GM18951 (cell line): ENCODE results near the gene CCBE1.
"Not testable (repeated sequence)": the region's sequence is repeated elsewhere in the genome, so short reads cannot be mapped to it uniquely, and the experiment has no call there.

Experiments used
- POLR2A ChIP-seq: IDR thresholded peaks from 4 replicates; pipeline ENCODE4 v1.6.1; 2011; ENCODE audit warnings: mild to moderate bottlenecking; ENCODE audit not compliant: insufficient read length, insufficient read depth; ENCODE audit errors: extremely low read depth
- in situ Hi-C: fragments of 300-500 bp; cut with MboI; formaldehyde crosslinking; loops from one replicate; pipeline ENCODE4 v1.12.0; 2022; ENCODE audit warnings: low sequenced_read_pairs, mixed read lengths, inconsistent platforms; ENCODE audit not compliant: unreplicated experiment

The CCBE1 gene

DNA sequence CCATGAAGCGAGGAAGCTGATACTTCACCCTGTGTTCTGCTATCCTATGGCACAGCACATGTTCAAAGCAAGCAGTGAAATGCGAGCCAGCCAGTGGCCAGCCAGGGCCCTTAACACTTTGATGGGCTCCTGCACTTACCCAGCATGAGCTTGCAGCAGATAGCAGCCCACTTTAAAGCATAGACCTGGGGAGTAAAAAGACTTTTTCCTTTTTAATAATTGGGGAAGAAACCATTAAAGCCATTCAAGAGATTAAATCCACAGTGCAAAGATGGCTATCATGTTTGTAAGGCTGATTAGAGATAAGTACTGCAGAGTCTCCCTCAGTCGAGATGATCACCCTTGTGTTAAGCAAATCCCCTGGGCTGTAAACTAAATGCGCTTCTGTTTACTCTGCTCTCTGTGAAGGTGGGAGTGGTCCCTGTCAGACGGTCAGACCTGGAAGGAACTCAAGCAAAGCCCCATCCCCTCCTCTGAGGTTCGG, 15.7 kb downstream of the CCBE1 start:
- in situ Hi-C loops, result no loop called here
- TF ChIP-seq POLR2A, result no peak

DNA sequence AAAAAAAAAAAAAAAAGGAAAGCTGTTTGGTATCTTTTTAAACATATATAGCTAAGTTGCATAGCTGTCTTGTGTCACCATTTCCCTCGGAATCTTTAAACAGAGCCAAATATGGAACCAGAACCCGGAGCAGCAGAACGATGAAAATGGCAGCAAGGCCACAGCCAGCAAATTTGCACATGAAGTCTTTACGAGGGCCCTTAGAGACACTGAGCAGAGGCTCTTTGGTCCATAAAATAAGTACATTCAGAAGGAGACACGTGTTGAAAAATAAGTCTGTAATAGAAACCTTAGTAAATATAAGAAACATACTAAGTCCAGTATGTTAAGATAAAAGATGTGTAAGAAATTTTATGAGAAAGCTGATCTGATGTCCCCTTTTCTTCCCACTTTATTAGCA, 16.2 kb downstream of the CCBE1 start:
- no peak for TF ChIP-seq POLR2A
- in situ Hi-C loops, result no loop called here

DNA sequence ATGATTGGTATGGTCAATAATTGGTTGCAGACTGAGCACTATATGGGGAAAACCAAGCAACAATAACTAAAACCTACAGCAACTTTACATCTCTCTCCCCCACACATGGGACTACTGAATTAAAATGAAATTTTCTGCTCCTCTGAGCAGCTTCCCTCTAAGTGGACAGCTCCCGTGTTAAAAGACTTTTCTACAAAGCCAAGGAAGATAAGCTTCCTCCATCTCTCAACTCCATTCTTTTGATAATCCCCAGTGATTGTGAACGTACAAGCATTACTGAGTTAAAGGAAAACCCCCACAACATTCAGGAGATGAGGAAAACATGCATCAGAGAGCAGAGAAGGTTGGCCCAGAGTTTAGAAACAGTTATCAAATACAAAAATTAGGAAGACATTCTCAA, 21.9 kb downstream of the CCBE1 start:
- in situ Hi-C loops, result no loop called here
- no peak for TF ChIP-seq POLR2A

DNA sequence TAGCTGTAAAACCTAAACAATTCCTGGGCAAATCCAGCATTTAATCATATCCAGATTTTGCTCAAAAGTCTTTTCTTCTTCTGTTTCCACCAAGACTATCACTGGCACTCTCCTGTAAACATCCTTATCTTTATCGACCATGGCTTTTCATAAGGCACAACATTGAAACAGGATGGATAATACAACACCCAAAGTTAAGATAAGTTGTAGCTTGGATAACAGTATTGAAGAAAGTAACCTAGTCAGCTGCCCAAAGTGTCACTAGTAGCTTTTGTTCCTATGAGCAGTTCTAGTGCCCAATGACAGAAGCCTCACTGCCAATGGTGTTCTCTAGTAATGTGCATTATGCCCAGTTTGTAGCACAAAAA, 22.3 kb downstream of the CCBE1 start:
- in situ Hi-C loops, result no loop called here
- TF ChIP-seq POLR2A, result no peak

DNA sequence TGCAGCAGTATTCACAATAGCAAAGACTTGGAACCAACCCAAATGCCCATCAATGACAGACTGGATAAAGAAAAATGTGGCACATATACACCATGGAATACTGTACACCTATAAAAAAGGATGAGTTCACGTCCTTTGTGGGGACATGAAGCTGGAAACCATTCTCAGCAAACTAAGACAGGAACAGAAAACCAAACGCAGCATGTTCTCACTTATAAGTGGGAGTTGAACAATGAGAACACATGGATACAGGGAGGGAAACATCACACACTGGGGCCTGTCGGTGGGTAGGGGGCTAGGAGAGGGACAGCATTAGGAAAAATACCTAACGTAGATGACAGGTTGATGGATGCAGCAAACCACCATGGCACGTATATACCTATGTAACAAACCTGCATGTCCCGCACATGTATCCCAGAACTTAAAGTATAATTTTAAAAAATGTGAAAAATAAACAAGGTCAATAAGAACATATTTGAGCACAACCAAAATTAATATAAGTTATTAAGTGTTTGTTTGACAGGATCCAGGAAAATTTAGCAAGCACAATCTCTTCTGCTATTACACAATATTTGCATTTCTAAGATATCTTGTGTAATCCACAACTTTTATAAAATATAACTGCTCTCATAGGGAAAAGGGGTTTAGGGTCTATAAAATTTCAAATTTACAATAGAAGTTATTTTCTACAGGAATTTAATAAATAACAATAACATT, 22.9 kb downstream of the CCBE1 start:
- no peak for TF ChIP-seq POLR2A
- in situ Hi-C loops, result no loop called here

DNA sequence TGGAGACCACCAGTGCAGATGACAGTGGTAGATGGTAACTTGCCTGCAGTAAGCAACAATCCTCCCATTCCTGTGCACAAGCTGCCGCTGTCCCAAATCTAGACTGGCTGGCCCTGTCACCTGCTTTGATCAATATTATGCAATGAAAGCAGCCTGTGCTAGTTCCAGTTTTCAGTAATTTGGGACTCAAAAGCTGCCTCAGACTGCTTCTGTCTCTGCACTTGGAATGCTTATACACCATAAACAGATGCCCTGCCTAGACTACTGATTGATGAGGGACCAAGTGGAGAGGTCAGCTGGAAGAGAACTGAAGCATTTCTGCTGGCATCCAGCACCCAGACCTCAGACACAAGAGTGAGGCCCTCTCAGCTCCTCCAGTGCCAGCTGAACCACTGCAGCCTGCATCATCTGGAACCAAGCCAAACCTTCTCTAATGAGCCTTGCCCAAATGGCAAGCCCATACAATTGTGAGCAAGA, 24.9 kb downstream of the CCBE1 start:
- TF ChIP-seq POLR2A, result no peak
- in situ Hi-C loops, result no loop called here

DNA sequence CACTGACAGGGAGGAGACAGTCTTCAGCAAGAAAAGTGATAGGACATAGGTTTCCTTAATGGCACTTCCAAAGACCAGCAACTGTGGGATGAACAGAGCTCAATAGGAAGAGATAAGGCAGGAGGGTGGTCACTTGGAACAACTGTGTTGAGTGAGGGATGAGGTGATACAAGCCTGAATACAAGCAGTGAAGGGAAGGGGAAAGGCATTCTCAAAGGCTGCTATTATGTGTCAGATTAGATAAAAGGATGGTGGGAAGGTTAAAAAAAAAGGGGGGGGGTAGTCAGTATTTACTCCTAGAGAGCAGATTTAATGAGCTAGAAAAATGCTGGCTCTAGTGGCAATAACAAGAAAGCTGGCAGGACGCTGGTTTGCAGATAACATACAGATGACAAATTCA, 25.7 kb downstream of the CCBE1 start:
- TF ChIP-seq POLR2A, result no peak
- in situ Hi-C loops, result no loop called here

DNA sequence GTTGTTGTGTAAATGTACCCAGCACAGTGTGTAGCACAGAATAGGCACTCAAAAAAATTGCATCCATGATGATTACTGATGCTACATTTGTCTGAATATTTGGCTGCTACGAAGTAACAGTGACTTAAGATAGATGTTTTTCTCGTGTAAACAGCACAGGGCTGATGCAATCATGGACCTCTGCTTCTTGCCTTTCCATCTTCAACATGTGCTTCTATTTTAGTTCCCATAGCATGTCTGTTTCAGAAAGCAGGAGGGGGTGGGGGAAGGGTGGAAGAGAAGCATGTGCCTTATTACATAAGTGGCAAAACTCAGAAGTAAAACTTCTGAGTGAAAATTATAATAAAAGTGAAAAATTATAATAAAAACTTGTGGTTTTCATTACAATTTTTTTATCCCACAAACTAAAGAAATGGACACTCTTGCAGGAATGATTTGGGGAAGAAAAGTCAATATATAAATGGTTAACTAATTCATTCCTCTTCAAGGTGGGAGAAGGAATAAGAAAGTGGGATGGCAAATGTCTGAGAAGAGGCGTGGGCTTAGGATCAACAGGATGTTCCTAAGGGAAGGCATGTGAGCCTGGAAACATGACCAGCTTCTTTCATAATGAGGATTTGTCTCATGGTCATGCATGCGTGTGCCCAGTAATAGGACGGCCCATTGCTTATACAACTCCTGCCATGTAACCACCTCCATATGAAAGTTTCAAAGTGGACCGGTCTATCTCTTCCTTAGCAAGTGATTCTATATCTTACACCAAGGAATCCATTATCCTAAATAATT, 27.2 kb downstream of the CCBE1 start:
- in situ Hi-C loops, result no loop called here
- TF ChIP-seq POLR2A, result no peak

DNA sequence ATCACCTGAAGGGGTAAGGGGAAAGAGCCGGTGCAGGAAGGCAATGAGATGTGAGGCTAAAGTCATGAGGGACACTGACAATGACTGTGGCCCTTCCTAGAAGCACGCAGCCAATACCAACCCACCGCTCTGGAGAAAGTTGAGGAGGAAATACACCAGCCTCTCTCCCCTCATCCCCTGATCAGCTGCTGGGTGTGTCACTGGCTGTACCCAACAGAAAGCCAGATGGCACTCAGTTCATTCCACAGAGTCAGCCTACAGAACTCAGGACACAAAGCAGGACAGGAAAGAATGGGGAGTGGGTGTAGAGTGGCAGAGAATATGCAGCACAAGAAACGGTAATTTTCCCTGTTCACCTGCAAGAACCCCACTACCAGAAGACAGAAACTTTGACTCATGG, 29.7 kb downstream of the CCBE1 start:
- TF ChIP-seq POLR2A, result no peak
- in situ Hi-C loops, result no loop called here

DNA sequence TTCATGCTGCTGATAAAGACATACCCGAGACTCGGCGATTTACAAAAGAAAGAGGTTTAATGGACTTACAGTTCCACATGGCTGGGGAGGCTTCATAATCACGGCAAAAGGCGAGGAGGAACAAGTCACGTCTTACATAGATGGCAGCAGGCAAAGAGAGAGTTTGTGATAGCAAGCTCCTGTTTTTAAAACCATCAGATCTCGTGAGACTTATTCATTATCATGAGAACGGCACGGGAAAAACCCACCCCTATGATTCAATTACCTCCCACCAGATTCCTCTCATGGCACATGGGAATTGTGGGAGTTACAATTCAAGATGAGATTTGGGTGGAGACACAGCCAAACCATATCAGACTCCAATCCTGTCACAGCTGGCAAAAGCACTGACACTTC, 31.2 kb downstream of the CCBE1 start:
- in situ Hi-C loops, result not testable (repeated sequence)

DNA sequence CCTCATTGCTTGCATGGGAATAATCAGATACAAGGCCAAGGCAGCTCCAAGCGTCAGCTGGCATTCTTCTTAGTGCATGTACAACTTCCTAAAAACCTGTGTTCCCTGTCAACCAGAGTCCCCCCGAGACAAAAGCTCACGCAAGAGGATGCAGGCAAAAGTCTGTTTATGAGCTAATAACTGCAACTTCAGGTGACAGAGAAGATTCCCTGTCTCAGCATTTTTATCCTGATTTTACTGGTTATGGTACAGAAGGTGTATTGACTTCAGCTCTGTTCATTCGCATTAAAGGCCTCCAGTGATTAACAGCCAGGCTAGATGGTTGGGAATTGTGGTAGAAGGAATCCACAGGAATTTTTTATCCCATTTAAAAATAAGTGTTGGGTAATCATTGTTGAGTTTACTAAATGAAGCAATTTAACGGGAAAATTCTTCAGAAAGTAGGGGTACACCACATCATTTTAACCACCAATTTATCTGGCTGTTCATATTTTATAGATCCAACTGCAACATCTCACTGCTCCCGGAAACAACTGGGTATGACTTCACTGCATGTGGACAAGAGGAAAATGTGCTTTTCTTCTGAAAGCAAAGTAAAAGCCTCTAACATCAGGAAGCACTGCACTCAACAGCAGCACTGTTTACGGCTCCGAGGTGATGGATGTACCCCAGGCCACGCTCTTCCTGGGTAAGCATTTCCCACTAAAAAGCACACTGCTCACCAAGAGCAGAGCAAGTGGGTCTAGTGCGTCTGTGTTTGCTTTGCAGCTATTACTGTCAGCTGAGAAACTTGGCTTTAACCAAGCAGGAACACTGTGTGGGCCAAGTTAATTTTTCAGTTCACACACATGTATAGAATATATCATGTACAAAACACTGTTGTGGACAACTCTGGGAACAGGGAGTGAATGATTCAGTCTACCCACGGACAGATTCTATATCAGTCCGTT, 31.9 kb downstream of the CCBE1 start:
- no peak for TF ChIP-seq POLR2A

DNA sequence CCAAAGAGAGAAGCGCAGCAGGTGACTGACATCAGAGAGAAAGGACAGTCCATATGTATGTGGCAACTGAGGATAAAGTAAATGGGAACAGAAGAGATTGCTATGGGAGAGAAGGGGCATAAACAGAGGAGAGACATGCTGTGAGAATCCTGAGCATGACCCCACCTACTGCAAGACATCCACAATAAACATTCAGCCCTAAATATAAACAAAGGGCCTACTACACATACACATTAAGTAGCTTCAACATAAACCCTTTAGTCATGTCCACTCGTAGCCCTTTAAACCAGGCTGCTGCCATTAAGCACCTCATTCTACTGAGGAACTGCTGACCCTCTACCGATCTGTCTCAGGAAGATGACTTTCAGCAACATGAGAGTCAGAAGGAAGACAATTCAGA, 32.9 kb downstream of the CCBE1 start:
- in situ Hi-C loops, result no loop called here
- no peak for TF ChIP-seq POLR2A

More for the DNA sequence above, 31.9 kb downstream of the CCBE1 start:
- in situ Hi-C loops, result no loop called here

DNA sequence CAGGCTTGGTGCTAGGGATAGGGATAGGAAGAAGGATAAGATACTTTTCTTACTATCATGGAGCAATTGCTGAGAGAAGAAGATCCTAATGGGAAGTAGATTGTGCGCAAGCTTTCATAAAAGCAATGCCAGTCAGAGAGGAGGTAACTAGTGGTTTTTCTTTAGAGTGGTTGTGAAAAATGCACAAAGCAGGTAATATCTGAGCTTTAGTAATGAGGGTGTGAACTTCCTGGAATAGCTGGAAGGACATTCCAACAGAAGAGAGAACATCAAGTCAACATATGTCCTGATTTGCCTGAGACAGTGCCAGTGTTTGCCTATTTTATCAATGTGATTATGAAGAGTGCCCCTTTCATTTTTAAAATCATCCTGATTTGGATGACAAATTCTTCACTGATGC, 34.1 kb downstream of the CCBE1 start:
- in situ Hi-C loops, result no loop called here
- TF ChIP-seq POLR2A, result no peak
